Fibroblast of pulmonary artery (primary cell): ENCODE results near the gene DNAI1.
A peak's percentile ranks its signal among the peaks of the same experiment; 100 is the strongest.

Experiments
- DNase-seq: peaks from one replicate; pipeline ENCODE4 v3.0.0-alpha.2; 2010; ENCODE audit warnings: low read depth
- H3K4me3 ChIP-seq: replicated peaks from 2 replicates; pipeline ENCODE4 v1.5.1; 2011; ENCODE audit warnings: low read depth, mild to moderate bottlenecking, control low read depth, low read length, moderate library complexity
- TF ChIP-seq, protein P1 (sequence below): IDR thresholded peaks from 2 replicates; pipeline ENCODE4 v1.5.1; 2011; ENCODE audit warnings: mild to moderate bottlenecking, control low read depth, low read length, inconsistent platforms; ENCODE audit errors: missing control alignments

DNAI1 gene

DNA sequence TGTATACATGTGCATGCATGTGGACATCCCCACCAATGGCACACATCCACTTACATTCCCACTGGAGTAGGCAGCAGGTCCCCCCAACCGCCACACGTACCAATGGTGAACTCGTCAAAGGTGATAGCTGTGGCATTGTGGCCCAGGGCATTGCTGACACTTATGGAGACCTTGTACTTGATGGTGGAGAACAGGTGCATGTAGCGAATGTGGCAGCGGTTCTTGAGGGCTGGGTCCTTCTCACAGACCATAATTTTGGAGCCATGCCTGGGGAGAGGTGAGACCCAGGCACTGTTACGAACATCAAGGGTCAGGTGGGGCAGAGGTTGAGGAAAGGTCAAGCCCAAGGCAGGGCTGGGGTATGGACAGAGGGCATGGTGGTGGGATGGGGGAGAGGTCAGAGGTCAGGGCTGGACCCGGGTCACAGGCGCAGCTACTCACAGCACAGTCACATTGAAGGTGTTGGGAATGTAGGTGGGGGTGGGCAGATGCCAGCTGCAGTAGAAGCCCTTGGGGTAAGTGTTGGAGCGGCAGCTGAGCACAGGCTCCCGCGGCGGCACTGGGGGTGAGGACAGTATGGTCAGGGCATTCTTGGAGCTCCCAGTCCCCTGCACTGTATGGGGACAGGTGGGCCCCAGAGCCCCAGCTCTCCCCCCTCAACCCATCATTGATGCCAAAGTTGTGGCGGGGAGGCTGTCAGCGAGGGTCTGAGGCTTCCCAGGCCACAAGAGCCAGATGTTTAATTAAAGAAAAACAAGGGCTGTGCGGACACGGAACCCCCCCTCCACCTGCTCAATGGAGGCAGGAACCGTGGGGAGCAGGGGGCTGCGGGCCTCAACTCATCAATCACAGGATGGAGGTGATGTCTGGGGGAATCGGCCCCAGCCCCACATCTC is 99.1 kb downstream of the DNAI1 start:
- H3K4me3 ChIP-seq, result no peak overlapping the region
- DNase-seq, result no peak
- TF ChIP-seq, protein P1, sequence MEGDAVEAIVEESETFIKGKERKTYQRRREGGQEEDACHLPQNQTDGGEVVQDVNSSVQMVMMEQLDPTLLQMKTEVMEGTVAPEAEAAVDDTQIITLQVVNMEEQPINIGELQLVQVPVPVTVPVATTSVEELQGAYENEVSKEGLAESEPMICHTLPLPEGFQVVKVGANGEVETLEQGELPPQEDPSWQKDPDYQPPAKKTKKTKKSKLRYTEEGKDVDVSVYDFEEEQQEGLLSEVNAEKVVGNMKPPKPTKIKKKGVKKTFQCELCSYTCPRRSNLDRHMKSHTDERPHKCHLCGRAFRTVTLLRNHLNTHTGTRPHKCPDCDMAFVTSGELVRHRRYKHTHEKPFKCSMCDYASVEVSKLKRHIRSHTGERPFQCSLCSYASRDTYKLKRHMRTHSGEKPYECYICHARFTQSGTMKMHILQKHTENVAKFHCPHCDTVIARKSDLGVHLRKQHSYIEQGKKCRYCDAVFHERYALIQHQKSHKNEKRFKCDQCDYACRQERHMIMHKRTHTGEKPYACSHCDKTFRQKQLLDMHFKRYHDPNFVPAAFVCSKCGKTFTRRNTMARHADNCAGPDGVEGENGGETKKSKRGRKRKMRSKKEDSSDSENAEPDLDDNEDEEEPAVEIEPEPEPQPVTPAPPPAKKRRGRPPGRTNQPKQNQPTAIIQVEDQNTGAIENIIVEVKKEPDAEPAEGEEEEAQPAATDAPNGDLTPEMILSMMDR, result no peak

DNA sequence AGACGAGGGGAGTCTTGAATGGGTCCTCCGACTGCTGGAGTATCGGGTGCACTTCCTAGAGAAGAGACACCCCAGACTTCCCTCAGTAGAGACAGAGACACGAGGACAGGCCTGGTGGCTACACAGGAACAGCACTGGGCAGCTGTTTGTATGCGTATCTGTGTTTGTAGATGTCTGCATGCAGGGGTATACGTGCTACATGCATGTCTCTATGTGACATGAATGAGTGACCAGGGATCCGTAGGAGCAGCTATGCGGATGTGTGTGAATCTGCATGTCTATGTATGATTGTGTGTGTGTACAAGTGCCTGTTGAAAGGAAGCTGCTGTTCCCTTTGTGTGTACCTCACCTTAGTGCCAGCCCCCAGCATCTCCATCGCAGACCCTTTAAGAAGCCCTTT is 99.8 kb downstream of the DNAI1 start:
- H3K4me3 ChIP-seq, result no peak overlapping the region
- TF ChIP-seq, protein P1, result no peak
- DNase-seq, result no peak

DNA sequence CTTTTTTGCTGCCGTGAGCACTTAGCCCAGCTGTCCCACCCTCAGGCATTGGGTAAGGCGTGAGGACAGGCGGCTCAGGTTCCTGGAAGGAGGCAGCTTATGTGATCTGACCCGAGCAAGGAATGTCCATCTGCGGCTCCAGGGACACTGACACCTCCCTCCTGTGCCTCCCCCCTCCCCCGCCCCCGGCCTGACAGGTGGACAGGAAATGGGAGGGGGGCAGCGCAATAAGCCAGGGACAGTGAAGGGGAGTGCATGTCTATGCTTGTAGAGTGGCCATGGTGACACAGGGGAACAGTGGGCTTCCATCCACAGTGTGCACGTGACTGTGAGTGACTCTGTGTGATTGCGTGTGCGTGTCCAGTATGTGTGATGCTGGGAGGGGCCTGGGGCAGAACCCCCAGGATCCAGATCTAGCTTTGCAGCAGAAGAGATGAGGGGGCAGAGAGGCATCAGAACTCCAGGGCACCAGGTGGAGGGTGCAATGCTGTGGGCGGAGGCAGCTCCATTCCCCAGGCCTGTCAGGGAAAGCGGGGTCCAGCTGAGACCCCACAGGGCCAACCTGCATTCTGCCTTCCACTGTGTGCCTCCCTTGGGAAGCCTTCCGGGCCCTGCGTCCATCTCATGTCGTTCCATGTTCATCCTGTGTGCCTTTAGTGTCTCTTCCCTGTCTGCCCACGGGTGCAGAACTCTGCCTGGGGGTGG is 100.5 kb downstream of the DNAI1 start:
- TF ChIP-seq, protein P1, result no peak
- no peak overlapping the region for H3K4me3 ChIP-seq
- no peak for DNase-seq

DNA sequence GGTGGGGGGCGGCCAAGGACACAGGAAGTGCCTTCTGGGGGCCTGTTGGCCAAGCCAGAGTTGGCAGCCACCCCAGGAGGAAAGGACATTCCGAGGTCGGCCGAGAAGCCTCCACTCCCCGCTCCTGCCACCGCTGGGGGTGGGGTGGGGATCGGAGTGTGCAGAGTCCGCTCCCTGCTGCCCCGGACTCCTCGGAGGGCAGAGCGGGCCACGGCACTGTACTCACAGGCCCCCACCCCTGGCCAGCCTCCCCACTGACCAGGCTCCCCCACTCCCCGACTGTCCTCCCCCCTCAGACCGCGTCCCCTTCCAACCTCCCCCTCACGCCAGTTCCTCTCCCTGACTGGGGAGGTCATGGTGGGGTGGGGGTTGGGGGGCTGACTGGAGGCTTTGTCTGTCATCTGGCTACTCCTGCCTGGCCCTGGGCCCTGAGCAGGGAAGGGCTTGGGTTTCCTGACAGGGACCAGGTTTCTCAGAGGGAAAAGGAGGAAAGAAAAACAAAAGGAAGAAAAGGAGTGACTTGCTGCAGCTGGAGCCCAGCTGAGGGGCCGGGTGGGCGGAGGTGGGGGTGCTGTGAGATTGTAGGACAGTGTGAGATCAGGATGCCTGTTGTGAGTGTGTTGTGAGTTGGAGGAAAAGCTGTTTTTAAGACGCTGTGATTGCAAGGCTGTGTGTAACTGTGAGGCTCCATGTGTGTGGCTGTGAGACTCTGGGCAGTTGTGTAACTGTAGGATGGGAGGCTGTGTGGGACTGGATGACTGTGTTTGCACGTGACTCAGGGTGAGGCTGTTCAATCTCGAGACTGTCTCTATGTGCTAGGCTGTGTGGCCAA is 101.2 kb downstream of the DNAI1 start:
- DNase-seq, result peak; percentile 84
- TF ChIP-seq, protein P1, result no peak
- H3K4me3 ChIP-seq, result peak overlapping the region; percentile 4

DNA sequence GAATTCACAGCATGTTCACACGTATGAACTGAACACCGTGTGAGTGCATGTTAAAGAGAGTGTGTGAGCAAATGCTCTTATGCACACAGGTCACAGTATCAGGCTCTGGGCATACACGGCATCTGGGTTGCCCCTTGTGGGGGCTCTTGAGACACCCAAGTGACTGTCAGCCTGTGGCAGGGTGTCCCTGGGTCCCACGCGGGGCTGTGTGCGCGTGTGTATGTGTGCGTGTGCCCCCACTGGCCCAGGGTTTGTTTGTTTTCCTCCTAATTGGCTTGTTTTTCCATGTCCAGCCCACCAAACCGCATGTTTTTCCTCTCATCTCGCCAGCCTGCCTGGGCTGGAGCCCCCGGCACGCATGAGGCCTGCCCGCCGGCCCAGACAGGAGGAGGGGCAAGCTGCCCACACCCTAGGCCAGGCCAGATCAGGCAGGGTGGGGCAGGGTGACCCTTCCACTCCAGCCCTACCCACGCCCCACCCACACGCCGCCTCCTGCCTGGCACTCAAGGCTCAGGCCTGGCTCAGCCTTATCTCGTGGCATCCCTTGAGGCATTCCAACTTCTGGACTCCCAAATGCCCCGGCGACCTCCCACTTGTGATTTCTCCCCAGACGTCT is 102.1 kb downstream of the DNAI1 start:
- TF ChIP-seq, protein P1, result no peak
- no peak for DNase-seq
- no peak overlapping the region for H3K4me3 ChIP-seq

DNA sequence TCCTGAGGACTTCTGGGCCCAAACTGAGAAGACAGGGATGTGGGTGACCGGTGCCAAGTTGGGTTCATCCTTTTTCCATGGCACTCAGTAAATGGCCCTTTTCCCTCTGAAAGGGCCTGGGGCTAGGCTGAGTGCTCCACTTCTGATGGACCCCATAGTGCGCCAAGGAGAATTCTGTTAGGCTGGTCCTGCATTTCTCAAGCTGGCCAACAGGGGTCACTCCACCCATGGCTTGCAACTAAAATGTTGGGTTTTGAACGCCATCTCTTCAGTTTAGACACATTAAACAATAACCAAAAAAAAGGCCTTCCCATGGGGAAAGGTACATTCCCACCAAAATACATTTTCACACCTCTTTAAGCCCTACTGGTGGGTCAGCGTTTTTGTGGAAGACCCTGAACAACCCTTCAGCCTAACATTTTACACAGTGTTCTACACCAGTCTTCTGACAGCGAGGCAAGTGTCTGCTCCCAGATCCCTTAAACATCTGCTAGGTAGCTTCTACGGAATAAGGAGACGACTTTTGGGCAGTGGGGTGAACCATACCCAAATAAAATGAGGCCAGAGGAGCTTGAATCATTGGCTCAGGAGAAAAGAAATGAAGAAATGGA is 103.6 kb downstream of the DNAI1 start:
- TF ChIP-seq, protein P1, result peak; percentile 55
- H3K4me3 ChIP-seq, result no peak overlapping the region
- DNase-seq, result no peak
